ENCODE data around the gene OLFM3. TPM values are rescaled to one million over a fixed set of nuclear protein-coding genes. Genes with fewer than 3 reads are reported as not detected.

The OLFM3 gene
- total RNA-seq, 1 experiment from 2014 or later, result 0.26 TPM

DNA sequence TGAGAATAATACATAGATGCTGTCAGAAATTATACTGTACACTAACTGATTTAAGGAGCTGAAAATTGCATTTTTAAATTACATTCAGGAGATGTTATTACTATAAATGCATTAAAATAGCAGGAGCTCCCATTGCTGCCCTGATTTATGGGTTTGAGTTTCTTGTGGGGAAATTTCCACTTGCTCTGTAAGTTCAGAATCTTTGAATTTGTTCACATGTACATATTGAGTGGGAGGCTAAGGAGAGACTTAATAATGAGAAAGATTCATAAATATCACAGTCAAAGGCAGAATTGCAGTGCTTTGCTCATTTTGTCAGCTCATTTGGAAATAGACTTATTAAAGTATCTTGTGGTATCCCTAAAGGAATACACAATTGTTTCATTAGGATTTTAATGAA, 170.3 kb downstream of the OLFM3 start:
- H2BK5ac ChIP-seq (ENCODE audit: insufficient read length, low read length), result no peak overlapping the region
- Mint-ChIP-seq H3K4me1 (no peaks in the 10 kb centered on the region), H3K36me3 (ENCODE audit: insufficient read depth in 1 of 3, low read depth in 3 of 3) (no peaks in the 10 kb centered on the region), H3K27ac (no peak overlapping the region), H3K27me3 (ENCODE audit: low read depth) (no peaks in the 10 kb centered on the region; the same call in 1 of the 2 replicates), H3K9me3 (no peaks in the 10 kb centered on the region), H3K4me3 (no peak overlapping the region)
- no peak overlapping the region for H2BK20ac ChIP-seq (ENCODE audit: low read depth, low read length, poor library complexity, severe bottlenecking)
- no peak overlapping the region for H2AFZ ChIP-seq (ENCODE audit: low read length)
- DNase-seq, result no peak
- H3K23ac ChIP-seq (ENCODE audit: insufficient read length, low read depth, low read length), result no peak overlapping the region
- TF ChIP-seq, protein P1, sequence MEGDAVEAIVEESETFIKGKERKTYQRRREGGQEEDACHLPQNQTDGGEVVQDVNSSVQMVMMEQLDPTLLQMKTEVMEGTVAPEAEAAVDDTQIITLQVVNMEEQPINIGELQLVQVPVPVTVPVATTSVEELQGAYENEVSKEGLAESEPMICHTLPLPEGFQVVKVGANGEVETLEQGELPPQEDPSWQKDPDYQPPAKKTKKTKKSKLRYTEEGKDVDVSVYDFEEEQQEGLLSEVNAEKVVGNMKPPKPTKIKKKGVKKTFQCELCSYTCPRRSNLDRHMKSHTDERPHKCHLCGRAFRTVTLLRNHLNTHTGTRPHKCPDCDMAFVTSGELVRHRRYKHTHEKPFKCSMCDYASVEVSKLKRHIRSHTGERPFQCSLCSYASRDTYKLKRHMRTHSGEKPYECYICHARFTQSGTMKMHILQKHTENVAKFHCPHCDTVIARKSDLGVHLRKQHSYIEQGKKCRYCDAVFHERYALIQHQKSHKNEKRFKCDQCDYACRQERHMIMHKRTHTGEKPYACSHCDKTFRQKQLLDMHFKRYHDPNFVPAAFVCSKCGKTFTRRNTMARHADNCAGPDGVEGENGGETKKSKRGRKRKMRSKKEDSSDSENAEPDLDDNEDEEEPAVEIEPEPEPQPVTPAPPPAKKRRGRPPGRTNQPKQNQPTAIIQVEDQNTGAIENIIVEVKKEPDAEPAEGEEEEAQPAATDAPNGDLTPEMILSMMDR (conservative IDR thresholded peaks at IDR 0.05), result no peak
- no peaks in the 10 kb centered on the region for H3K23me2 ChIP-seq (ENCODE audit: insufficient read length, low read depth, low read length, poor library complexity, severe bottlenecking)
- no peak overlapping the region for H4K5ac ChIP-seq (ENCODE audit: insufficient read length, low read depth, low read length)
- H4K20me1 ChIP-seq (ENCODE audit: control insufficient read depth, insufficient read depth, insufficient read length), result no peaks in the 10 kb centered on the region
- no peak overlapping the region for H2AK5ac ChIP-seq (ENCODE audit: insufficient read length, low read length)
- H3K18ac ChIP-seq (ENCODE audit: insufficient read length, low read depth, low read length), result no peak overlapping the region
- no peak overlapping the region for H3K14ac ChIP-seq (ENCODE audit: insufficient read depth, low read length)
- H3T11ph ChIP-seq (ENCODE audit: low read length), result no peak overlapping the region
- no peak overlapping the region for H3K9ac ChIP-seq (ENCODE audit: extremely low read depth, insufficient read length, low read length)
- no peak overlapping the region for H3K4ac ChIP-seq (ENCODE audit: low read depth, low read length)
- no peaks in the 10 kb centered on the region for H3K79me2 ChIP-seq (ENCODE audit: insufficient read depth, low read length)
- no peaks in the 10 kb centered on the region for H3K27me3 ChIP-seq (ENCODE audit: insufficient read depth, low read length)
- H3K9me3 ChIP-seq (ENCODE audit: control insufficient read depth, low read depth, low read length), result no peaks in the 10 kb centered on the region
- no peaks in the 10 kb centered on the region for H3K4me1 ChIP-seq (ENCODE audit: insufficient read depth, low read length)
- H3K27ac ChIP-seq (ENCODE audit: insufficient read length, low read depth, low read length), result no peak overlapping the region
- no peak overlapping the region for H2BK15ac ChIP-seq (ENCODE audit: low read depth, low read length)
- no peak overlapping the region for H3K56ac ChIP-seq (ENCODE audit: insufficient read length, low read depth, low read length)
- H3K79me1 ChIP-seq (ENCODE audit: insufficient read depth, low read depth, low read length, poor library complexity, severe bottlenecking), result no peaks in the 10 kb centered on the region
- no peak overlapping the region for H4K91ac ChIP-seq (ENCODE audit: insufficient read length, low read depth, low read length)
- no peak overlapping the region for H2BK120ac ChIP-seq (ENCODE audit: low read depth, low read length, poor library complexity, severe bottlenecking)
- no peak overlapping the region for H3K4me2 ChIP-seq (ENCODE audit: insufficient read depth, insufficient read length, low read length)
- no peak overlapping the region for H4K8ac ChIP-seq (replicated peaks; ENCODE audit: insufficient read length, low read depth, low read length)
- no peak overlapping the region for H2BK12ac ChIP-seq (ENCODE audit: insufficient read length, low read depth, low read length)
